UCSD-AML1 (cell line): Measurements from ENCODE around the gene GATA6.

Experiments used
- DNase-seq: peaks from one replicate; lab custom pipeline; 2025; ENCODE audit not compliant: unreplicated experiment; lab: John Stamatoyannopoulos, UW

The GATA6 gene

GRCh38 chr18:22169011-22169888 is at the start of gene GATA6:
Gene GATA6, plus strand, starts transcription at chr18:22169589. Its CDS starts 1,556 bp downstream, at chr18:22171145.
- peak; percentile 31 for DNase-seq

GRCh38 chr18:22124970-22125369 is 44.4 kb upstream of the GATA6 start:
- DNase-seq = no peak

GRCh38 chr18:22128954-22129353 is 40.4 kb upstream of the GATA6 start:
- no peak for DNase-seq

GRCh38 chr18:22129778-22130177 is 39.6 kb upstream of the GATA6 start:
- DNase-seq = no peak

- no peak for DNase-seq
Observed at GRCh38 chr18:22132258-22132657, 37.1 kb upstream of the GATA6 start.

- no peak for DNase-seq
Observed at GRCh38 chr18:22132763-22133162, 36.6 kb upstream of the GATA6 start.

- DNase-seq = no peak
Observed at GRCh38 chr18:22136395-22136794, 33.0 kb upstream of the GATA6 start.

GRCh38 chr18:22141211-22141610 is 28.2 kb upstream of the GATA6 start:
- no peak for DNase-seq

GRCh38 chr18:22143347-22144340 is 25.7 kb upstream of the GATA6 start:
- DNase-seq = no peak

GRCh38 chr18:22145160-22145559 is 24.2 kb upstream of the GATA6 start:
- no peak for DNase-seq

GRCh38 chr18:22149710-22150109 is 19.7 kb upstream of the GATA6 start:
- no peak for DNase-seq

- DNase-seq = no peak
Observed at GRCh38 chr18:22152093-22152492, 17.3 kb upstream of the GATA6 start.

- DNase-seq = no peak
Observed at GRCh38 chr18:22153428-22153827, 16.0 kb upstream of the GATA6 start.

- DNase-seq = no peak
Observed at GRCh38 chr18:22155584-22155983, 13.8 kb upstream of the GATA6 start.

- DNase-seq = no peak
Observed at GRCh38 chr18:22159014-22159413, 10.4 kb upstream of the GATA6 start.

GRCh38 chr18:22161090-22161489 is 8.3 kb upstream of the GATA6 start:
- DNase-seq = no peak

GRCh38 chr18:22163416-22164161 is 5.8 kb upstream of the GATA6 start:
- DNase-seq = no peak

GRCh38 chr18:22164337-22165048 is 4.9 kb upstream of the GATA6 start:
- no peak for DNase-seq

- DNase-seq = no peak
Observed at GRCh38 chr18:22165049-22165602, 4.3 kb upstream of the GATA6 start.

GRCh38 chr18:22165603-22166068 is 3.8 kb upstream of the GATA6 start:
- no peak for DNase-seq
